Type B pancreatic cell (in vitro differentiated cells): ENCODE data around the gene PSKH1. TPM values are rescaled to one million over a fixed set of nuclear protein-coding genes. Genes with fewer than 3 reads are reported as not detected.

Experiments used
- DNase-seq: peaks from one replicate; pipeline ENCODE4 v3.0.0; 2021; ENCODE audit warnings: mixed read lengths; ENCODE audit not compliant: unreplicated experiment; ENCODE audit errors: extremely low spot score
- H3K27ac Mint-ChIP-seq: 2 replicates; pipeline ENCODE4 v1.8.0; 2021; ENCODE audit warnings: mild to moderate bottlenecking, mixed read lengths
- H3K27me3 Mint-ChIP-seq: 2 replicates; pipeline ENCODE4 v1.8.0; 2021; ENCODE audit warnings: mixed read lengths
- H3K36me3 Mint-ChIP-seq: 2 replicates; pipeline ENCODE4 v1.8.0; 2021; ENCODE audit warnings: mixed read lengths
- H3K4me1 Mint-ChIP-seq: one replicate; pipeline ENCODE4 v1.8.0; 2021; ENCODE audit warnings: mixed read lengths; ENCODE audit not compliant: unreplicated experiment
- H3K4me3 Mint-ChIP-seq: 2 replicates; pipeline ENCODE4 v1.8.0; 2021; ENCODE audit warnings: mild to moderate bottlenecking, mixed read lengths
- H3K9me3 Mint-ChIP-seq: 2 replicates; pipeline ENCODE4 v1.8.0; 2021; ENCODE audit warnings: mixed read lengths
- total RNA-seq: library from RNA; stranded (reverse); gene quantifications from 2 replicates; pipeline ENCODE4 v1.2.1, GENCODE V29; 2021; ENCODE audit warnings: low replicate concordance
- TF ChIP-seq, protein P1 (sequence below): fragments of 200-600 bp; sonication (generic); conservative IDR thresholded peaks from 2 replicates; pipeline ENCODE4 v1.5.0; 2021; ENCODE audit warnings: antibody characterized with exemption, mild to moderate bottlenecking

PSKH1 gene
- total RNA-seq, 1 donor from 2014 or later, result 41.5 TPM

GRCh38 chr16:67976205-67976604 is 83.2 kb downstream of the PSKH1 start:
- Mint-ChIP-seq H3K9me3 (no peaks in the 10 kb centered on the region), H3K4me3 (no peak overlapping the region), H3K4me1 (no peaks in the 10 kb centered on the region), H3K36me3 (no peaks in the 10 kb centered on the region), H3K27ac (no peak overlapping the region), H3K27me3 (peaks cover 10% of the 10 kb centered on the region)
- TF ChIP-seq, protein P1, sequence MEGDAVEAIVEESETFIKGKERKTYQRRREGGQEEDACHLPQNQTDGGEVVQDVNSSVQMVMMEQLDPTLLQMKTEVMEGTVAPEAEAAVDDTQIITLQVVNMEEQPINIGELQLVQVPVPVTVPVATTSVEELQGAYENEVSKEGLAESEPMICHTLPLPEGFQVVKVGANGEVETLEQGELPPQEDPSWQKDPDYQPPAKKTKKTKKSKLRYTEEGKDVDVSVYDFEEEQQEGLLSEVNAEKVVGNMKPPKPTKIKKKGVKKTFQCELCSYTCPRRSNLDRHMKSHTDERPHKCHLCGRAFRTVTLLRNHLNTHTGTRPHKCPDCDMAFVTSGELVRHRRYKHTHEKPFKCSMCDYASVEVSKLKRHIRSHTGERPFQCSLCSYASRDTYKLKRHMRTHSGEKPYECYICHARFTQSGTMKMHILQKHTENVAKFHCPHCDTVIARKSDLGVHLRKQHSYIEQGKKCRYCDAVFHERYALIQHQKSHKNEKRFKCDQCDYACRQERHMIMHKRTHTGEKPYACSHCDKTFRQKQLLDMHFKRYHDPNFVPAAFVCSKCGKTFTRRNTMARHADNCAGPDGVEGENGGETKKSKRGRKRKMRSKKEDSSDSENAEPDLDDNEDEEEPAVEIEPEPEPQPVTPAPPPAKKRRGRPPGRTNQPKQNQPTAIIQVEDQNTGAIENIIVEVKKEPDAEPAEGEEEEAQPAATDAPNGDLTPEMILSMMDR, result no peak
- no peak for DNase-seq

- DNase-seq, result no peak
- TF ChIP-seq, protein P1, result no peak
- Mint-ChIP-seq H3K36me3 (no peaks in the 10 kb centered on the region), H3K27ac (no peak overlapping the region), H3K4me1 (no peaks in the 10 kb centered on the region), H3K4me3 (no peak overlapping the region), H3K27me3 (peaks cover 10% of the 10 kb centered on the region), H3K9me3 (no peaks in the 10 kb centered on the region)
Measured at GRCh38 chr16:67977005-67977404, 84.0 kb downstream of the PSKH1 start.

DNA sequence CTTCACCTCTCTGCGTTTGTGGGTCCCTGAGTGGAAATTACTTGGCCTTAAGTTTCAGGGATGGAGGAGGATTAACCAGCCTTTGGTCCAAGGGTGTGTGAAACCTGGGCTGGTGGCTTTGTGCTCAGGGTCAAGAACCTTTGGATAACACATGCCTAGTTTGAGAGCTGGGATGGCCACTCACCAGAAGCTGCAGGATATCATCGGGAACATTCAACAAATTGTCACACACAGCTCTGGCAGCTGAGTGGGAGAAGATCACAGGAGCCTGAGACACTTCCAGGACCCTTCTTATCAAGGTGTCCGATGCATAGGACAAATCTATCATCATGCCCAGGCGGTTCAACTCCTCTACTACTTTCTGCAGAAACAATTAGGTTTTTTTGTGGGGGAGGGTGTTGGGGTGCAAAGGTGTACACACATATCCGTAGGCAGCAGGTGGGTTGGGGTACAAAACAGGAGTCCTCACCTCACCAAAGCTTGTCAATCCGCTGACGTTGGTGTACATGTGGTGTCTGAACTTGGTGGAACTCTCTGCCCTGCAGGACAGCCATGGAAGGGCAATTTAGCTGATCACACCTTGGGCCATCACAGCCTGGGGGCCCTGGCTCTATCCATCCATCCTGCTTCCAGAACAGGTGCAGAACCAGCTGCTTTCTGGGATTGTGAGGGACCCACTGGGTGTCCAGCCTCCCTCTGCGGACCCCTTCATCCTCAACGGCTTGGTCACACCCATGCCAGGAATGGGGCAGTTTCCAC is 84.6 kb downstream of the PSKH1 start:
- TF ChIP-seq, protein P1, result no peak
- Mint-ChIP-seq H3K27me3 (peaks cover 10% of the 10 kb centered on the region), H3K4me1 (no peaks in the 10 kb centered on the region), H3K27ac (no peak overlapping the region), H3K36me3 (no peaks in the 10 kb centered on the region), H3K4me3 (no peak overlapping the region), H3K9me3 (no peaks in the 10 kb centered on the region)
- DNase-seq, result no peak

Other genes starting within 250 kb of the PSKH1 start
- 2.8 and 3.4 TPM in 2 replicates for gene CARMIL2, start 248.1 kb upstream of the PSKH1 start, total RNA-seq
- 19.9 and 31.6 TPM in 2 replicates for gene ACD, start 233.0 kb upstream of the PSKH1 start, total RNA-seq
- gene PARD6A, start 232.3 kb upstream of the PSKH1 start, total RNA-seq, result 4.7 and 6.5 TPM in 2 replicates
- 12.2 and 18.8 TPM in 2 replicates for gene ENKD1, start 226.5 kb upstream of the PSKH1 start, total RNA-seq
- gene C16orf86, start 226.4 kb upstream of the PSKH1 start, total RNA-seq, result 1.5 and 2.8 TPM in 2 replicates
- 31.7 and 34.3 TPM in 2 replicates for gene GFOD2, start 173.9 kb upstream of the PSKH1 start, total RNA-seq
- gene RANBP10, start 86.7 kb upstream of the PSKH1 start, total RNA-seq, result 27.3 and 27.5 TPM in 2 replicates
- 3.9 and 7.2 TPM in 2 replicates for gene TSNAXIP1, start 86.4 kb upstream of the PSKH1 start, total RNA-seq
- gene THAP11, start 50.9 kb upstream of the PSKH1 start, total RNA-seq, result 25.5 and 35.1 TPM in 2 replicates
- gene NUTF2, start 46.3 kb upstream of the PSKH1 start, total RNA-seq, result 144 and 149 TPM in 2 replicates
- 67.6 and 74.2 TPM in 2 replicates for gene CENPT, start 45.6 kb upstream of the PSKH1 start, total RNA-seq
- gene EDC4, start 20.2 kb upstream of the PSKH1 start, total RNA-seq, result 77.5 and 81.1 TPM in 2 replicates
- 0.80 and 1.1 TPM in 2 replicates for gene NRN1L, start 8.4 kb upstream of the PSKH1 start, total RNA-seq
- gene CTRL, start 38.6 kb downstream of the PSKH1 start, total RNA-seq, result 0.59 and 1.4 TPM in 2 replicates
- 51.9 and 68.8 TPM in 2 replicates for gene PSMB10, start 43.6 kb downstream of the PSKH1 start, total RNA-seq
- 20.2 and 26.1 TPM in 2 replicates for gene LCAT, start 50.9 kb downstream of the PSKH1 start, total RNA-seq
- 48.1 and 68.8 TPM in 2 replicates for gene SLC12A4, start 75.4 kb downstream of the PSKH1 start, total RNA-seq
- not detected in 2 replicates for gene DPEP3, start 87.2 kb downstream of the PSKH1 start, total RNA-seq
- not detected in 2 replicates for gene DPEP2, start 106.2 kb downstream of the PSKH1 start, total RNA-seq
- gene DPEP2NB, start 122.7 kb downstream of the PSKH1 start, total RNA-seq, result not detected in 2 replicates
- 14.7 and 15.2 TPM in 2 replicates for gene DDX28, start 130.0 kb downstream of the PSKH1 start, total RNA-seq
- gene DUS2, start 130.0 kb downstream of the PSKH1 start, total RNA-seq, result 21.7 and 24.1 TPM in 2 replicates
- 37.5 and 55.5 TPM in 2 replicates for gene NFATC3, start 192.1 kb downstream of the PSKH1 start, total RNA-seq